Activated CD8-positive, alpha-beta memory T cell treated with anti-CD3 and anti-CD28 coated beads, Interleukin-2, amount 10 ng/mL, durations not matched to agents 7 days and 5 days (primary cell): ENCODE results near the gene SRSF1. TPM values are rescaled to one million over a fixed set of nuclear protein-coding genes. Genes with fewer than 3 reads are reported as not detected.

Experiments
- ATAC-seq: fragments of 150-1000 bp; cut with Tn5 transposase; one replicate; pipeline ENCODE4 v1.10.0; 2021; ENCODE audit warnings: moderate library complexity
- CTCF ChIA-PET: fragments of 350-600 bp; sonication (Branson Sonifier 250); formaldehyde crosslinking; loops from one replicate; lab custom pipeline; 2021; ENCODE audit warnings: antibody characterized with exemption; lab: Charles Lee
- DNase-seq: peaks from one replicate; pipeline ENCODE4 v3.0.0-alpha.2; 2020
- H3K27ac Mint-ChIP-seq: one replicate; pipeline ENCODE4 v1.8.0; 2021; ENCODE audit warnings: mild to moderate bottlenecking, mixed read lengths
- H3K27me3 Mint-ChIP-seq: one replicate; pipeline ENCODE4 v1.8.0; 2021; ENCODE audit warnings: mixed read lengths
- H3K36me3 Mint-ChIP-seq: one replicate; pipeline ENCODE4 v1.8.0; 2021; ENCODE audit warnings: mild to moderate bottlenecking, mixed read lengths
- H3K4me1 Mint-ChIP-seq: one replicate; pipeline ENCODE4 v1.8.0; 2021; ENCODE audit warnings: mixed read lengths
- H3K4me3 Mint-ChIP-seq: one replicate; pipeline ENCODE4 v1.8.0; 2021; ENCODE audit warnings: mild to moderate bottlenecking, moderate library complexity, mixed read lengths
- H3K9me3 Mint-ChIP-seq: one replicate; pipeline ENCODE4 v1.8.0; 2022; ENCODE audit warnings: low read depth, mixed read lengths
- total RNA-seq, 2 experiments: library from RNA; stranded (reverse); gene quantifications; one replicate each; pipeline ENCODE4 v1.2.3, GENCODE V29; 2021

The SRSF1 gene
- total RNA-seq, 2 experiments from 2014 or later: 365 to 418 TPM

GRCh38 chr17:58005728-58006559, 1.1 kb downstream of the SRSF1 start:
- Mint-ChIP-seq H3K9me3 (no peaks in the 10 kb centered on the region), H3K4me1 (peaks cover 51% of the 10 kb centered on the region), H3K36me3 (peaks cover 59% of the 10 kb centered on the region), H3K4me3 (peak overlapping the region; percentile 100), H3K27ac (peak overlapping the region; percentile 100), H3K27me3 (no peaks in the 10 kb centered on the region)
- no peak for DNase-seq
- CTCF ChIA-PET: interaction anchor here (0.6 to 2.7 kb wide), 7 partner anchors 9 to 149 kb away, joined by 3 to 11 read pairs (median 5); no protein-coding TSS in a partner anchor
- peak; percentile 4 for ATAC-seq

GRCh38 chr17:58005031-58005727, 1.9 kb downstream of the SRSF1 start:
- Mint-ChIP-seq H3K4me1 (peaks cover 57% of the 10 kb centered on the region), H3K27me3 (no peaks in the 10 kb centered on the region), H3K4me3 (peak overlapping the region; percentile 100), H3K9me3 (no peaks in the 10 kb centered on the region), H3K27ac (peak overlapping the region; percentile 100), H3K36me3 (peaks cover 63% of the 10 kb centered on the region)
- ATAC-seq (no peak), DNase-seq (no peak)
- CTCF ChIA-PET: interaction anchor here (0.6 to 2.2 kb wide), 4 partner anchors 12 to 112 kb away, joined by 3 to 8 read pairs (median 4); no protein-coding TSS in a partner anchor

GRCh38 chr17:58004060-58004459, 3.0 kb downstream of the SRSF1 start:
- H3K9me3 Mint-ChIP-seq: no peaks in the 10 kb centered on the region
- DNase-seq: no peak

GRCh38 chr17:58002973-58003372, 4.1 kb downstream of the SRSF1 start:
- no peak for DNase-seq
- Mint-ChIP-seq H3K36me3 (peaks cover 75% of the 10 kb centered on the region), H3K4me3 (no peak overlapping the region), H3K27me3 (no peaks in the 10 kb centered on the region), H3K4me1 (peaks cover 68% of the 10 kb centered on the region), H3K27ac (peak overlapping the region; percentile 34), H3K9me3 (no peaks in the 10 kb centered on the region)
- no peak for ATAC-seq
- CTCF ChIA-PET: interaction anchor here (1.6 to 11.7 kb wide), 3 partner anchors 17 to 146 kb away, joined by 5 to 121 read pairs (median 35); no protein-coding TSS in a partner anchor

More at GRCh38 chr17:58004060-58004459, 3.0 kb downstream of the SRSF1 start:
- ATAC-seq: no peak
- Mint-ChIP-seq H3K4me1 (peaks cover 66% of the 10 kb centered on the region), H3K27ac (peak overlapping the region; percentile 22), H3K27me3 (no peaks in the 10 kb centered on the region), H3K4me3 (peak overlapping the region; percentile 59), H3K36me3 (peaks cover 68% of the 10 kb centered on the region)
- CTCF ChIA-PET: no interaction called here

- no peaks in the 10 kb centered on the region for H3K9me3 Mint-ChIP-seq
- peaks cover 68% of the 10 kb centered on the region for H3K4me1 Mint-ChIP-seq
- no peak overlapping the region for H3K4me3 Mint-ChIP-seq
- peaks cover 77% of the 10 kb centered on the region for H3K36me3 Mint-ChIP-seq
- H3K27me3 Mint-ChIP-seq: no peaks in the 10 kb centered on the region
- H3K27ac Mint-ChIP-seq: peak overlapping the region; percentile 1
- DNase-seq: no peak
- ATAC-seq: no peak
- CTCF ChIA-PET: interaction anchor here (1.3 to 11.7 kb wide), 5 partner anchors 9 to 145 kb away, joined by 4 to 121 read pairs (median 35); partner anchors contain the start of gene VEZF1
Observed at GRCh38 chr17:58002154-58002948, 4.7 kb downstream of the SRSF1 start.

- Mint-ChIP-seq H3K9me3 (no peaks in the 10 kb centered on the region), H3K27ac (peak overlapping the region; percentile 60), H3K27me3 (no peaks in the 10 kb centered on the region), H3K36me3 (peaks cover 75% of the 10 kb centered on the region), H3K4me1 (peaks cover 72% of the 10 kb centered on the region), H3K4me3 (no peak overlapping the region)
- no peak for ATAC-seq
- DNase-seq: no peak
- CTCF ChIA-PET: interaction anchor here (0.7 to 11.7 kb wide), 5 partner anchors 8 to 144 kb away, joined by 3 to 121 read pairs (median 35); partner anchors contain the start of gene VEZF1
Observed at GRCh38 chr17:58001461-58002124, 5.5 kb downstream of the SRSF1 start.

GRCh38 chr17:57999496-58000017, 7.5 kb downstream of the SRSF1 start:
- Mint-ChIP-seq H3K4me3 (no peak overlapping the region), H3K27me3 (no peaks in the 10 kb centered on the region), H3K4me1 (peaks cover 74% of the 10 kb centered on the region), H3K36me3 (peaks cover 59% of the 10 kb centered on the region), H3K27ac (no peak overlapping the region), H3K9me3 (no peaks in the 10 kb centered on the region)
- no peak for DNase-seq
- CTCF ChIA-PET: interaction anchor here (0.8 to 11.7 kb wide), 22 partner anchors 8 to 166 kb away, joined by 3 to 121 read pairs (median 6); partner anchors contain the start of genes DYNLL2, MRPS23, SRSF1 and VEZF1
- peak; percentile 78 for ATAC-seq

- H3K4me3 Mint-ChIP-seq: no peak overlapping the region
- DNase-seq: no peak
- CTCF ChIA-PET: interaction anchor here (0.8 to 11.7 kb wide), 21 partner anchors 8 to 166 kb away, joined by 3 to 121 read pairs (median 6); partner anchors contain the start of genes DYNLL2, MRPS23, SRSF1 and VEZF1
- no peaks in the 10 kb centered on the region for H3K27me3 Mint-ChIP-seq
- ATAC-seq: no peak
- peaks cover 74% of the 10 kb centered on the region for H3K4me1 Mint-ChIP-seq
- peak overlapping the region; percentile 52 for H3K27ac Mint-ChIP-seq
- peaks cover 55% of the 10 kb centered on the region for H3K36me3 Mint-ChIP-seq
- no peaks in the 10 kb centered on the region for H3K9me3 Mint-ChIP-seq
Observed at GRCh38 chr17:57999010-57999495, 8.0 kb downstream of the SRSF1 start.

- Mint-ChIP-seq H3K27ac (no peak overlapping the region), H3K4me1 (peaks cover 69% of the 10 kb centered on the region), H3K36me3 (peaks cover 40% of the 10 kb centered on the region), H3K4me3 (no peak overlapping the region), H3K27me3 (no peaks in the 10 kb centered on the region), H3K9me3 (no peaks in the 10 kb centered on the region)
- CTCF ChIA-PET: interaction anchor here (1.2 to 11.7 kb wide), 10 partner anchors 7 to 164 kb away, joined by 3 to 121 read pairs (median 12); partner anchors contain the start of genes SRSF1 and VEZF1
- DNase-seq (no peak), ATAC-seq (no peak)
Observed at GRCh38 chr17:57997085-57997809, 9.8 kb downstream of the SRSF1 start.

- Mint-ChIP-seq H3K4me3 (peak overlapping the region; percentile 0), H3K27me3 (no peaks in the 10 kb centered on the region), H3K27ac (peak overlapping the region; percentile 47), H3K4me1 (peaks cover 64% of the 10 kb centered on the region), H3K36me3 (peaks cover 29% of the 10 kb centered on the region), H3K9me3 (no peaks in the 10 kb centered on the region)
- ATAC-seq (peak; percentile 80), DNase-seq (peak; percentile 66)
- CTCF ChIA-PET: interaction anchor here (0.8 to 11.7 kb wide), 9 partner anchors 9 to 138 kb away, joined by 3 to 121 read pairs (median 4); no protein-coding TSS in a partner anchor
Observed at GRCh38 chr17:57995076-57995956, 11.7 kb downstream of the SRSF1 start.
